Measurements from ENCODE around the gene CACNG4.

DNA sequence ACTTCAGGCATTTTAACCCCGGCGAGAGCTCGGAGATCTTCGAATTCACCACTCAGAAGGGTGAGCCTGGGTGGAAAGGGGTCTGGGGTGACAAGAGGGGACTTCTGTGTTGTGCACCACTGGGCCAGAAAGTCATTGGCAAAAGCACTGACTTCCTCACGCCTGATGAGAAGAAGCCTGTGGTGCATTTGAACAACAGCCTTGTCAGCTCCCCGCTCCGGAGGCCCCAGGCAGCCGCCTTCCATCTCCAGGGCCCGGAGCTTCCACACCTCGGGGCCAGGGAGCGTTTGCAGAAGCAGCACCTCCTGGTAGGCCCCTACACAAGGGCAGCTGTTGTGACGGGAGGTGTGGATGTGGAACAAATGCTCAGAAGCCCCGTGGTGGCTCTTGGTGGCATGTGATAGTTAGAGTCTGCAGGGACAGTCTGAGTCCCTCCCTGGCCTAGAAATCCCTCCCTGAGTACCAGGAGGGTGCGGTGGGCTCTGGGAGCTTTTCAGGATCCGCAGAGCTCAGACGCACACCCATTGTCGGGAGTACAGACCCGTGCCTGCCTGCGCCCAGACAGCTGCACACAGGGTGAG is 89.6 kb downstream of the CACNG4 start:
- TF ChIP-seq POLR2AphosphoS5 (IDR thresholded peaks at IDR 0.05) (no peak), POLR2A (IDR thresholded peaks at IDR 0.05) (no peak)
- TF ChIP-seq, protein P1, sequence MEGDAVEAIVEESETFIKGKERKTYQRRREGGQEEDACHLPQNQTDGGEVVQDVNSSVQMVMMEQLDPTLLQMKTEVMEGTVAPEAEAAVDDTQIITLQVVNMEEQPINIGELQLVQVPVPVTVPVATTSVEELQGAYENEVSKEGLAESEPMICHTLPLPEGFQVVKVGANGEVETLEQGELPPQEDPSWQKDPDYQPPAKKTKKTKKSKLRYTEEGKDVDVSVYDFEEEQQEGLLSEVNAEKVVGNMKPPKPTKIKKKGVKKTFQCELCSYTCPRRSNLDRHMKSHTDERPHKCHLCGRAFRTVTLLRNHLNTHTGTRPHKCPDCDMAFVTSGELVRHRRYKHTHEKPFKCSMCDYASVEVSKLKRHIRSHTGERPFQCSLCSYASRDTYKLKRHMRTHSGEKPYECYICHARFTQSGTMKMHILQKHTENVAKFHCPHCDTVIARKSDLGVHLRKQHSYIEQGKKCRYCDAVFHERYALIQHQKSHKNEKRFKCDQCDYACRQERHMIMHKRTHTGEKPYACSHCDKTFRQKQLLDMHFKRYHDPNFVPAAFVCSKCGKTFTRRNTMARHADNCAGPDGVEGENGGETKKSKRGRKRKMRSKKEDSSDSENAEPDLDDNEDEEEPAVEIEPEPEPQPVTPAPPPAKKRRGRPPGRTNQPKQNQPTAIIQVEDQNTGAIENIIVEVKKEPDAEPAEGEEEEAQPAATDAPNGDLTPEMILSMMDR (IDR thresholded peaks at IDR 0.05 in 8 of 11, conservative IDR thresholded peaks at IDR 0.05 in 3 of 11), result no peak

All from spleen (tissue), 7 donors.